ENCODE results near the gene CLCN2.

DNA sequence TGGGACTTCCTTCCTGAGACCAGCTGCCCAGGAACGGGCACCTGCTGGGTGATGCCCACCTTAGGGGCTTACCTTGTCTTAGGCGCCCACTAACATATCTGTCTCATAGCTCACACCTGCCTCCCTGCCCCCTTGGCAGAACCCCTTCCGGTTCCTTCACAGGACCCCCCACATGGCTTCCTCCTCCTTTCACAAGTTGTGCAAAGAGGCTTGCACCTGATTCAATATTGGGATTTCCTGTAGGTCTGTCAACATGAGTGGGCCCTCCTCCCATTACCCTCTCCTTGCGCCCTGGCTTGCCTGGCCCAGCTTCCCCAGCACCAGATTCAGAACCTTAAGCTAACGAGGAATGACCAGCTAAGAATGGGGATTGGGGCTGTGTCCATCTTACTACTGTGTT, 16.0 kb upstream of the CLCN2 start:
- TF ChIP-seq POLR2A (IDR thresholded peaks at IDR 0.05) (no peak), CTCF (IDR thresholded peaks at IDR 0.05) (no peak)

Data from testis (tissue), 2 donors.